Measurements from ENCODE around the gene ANK2.

DNA sequence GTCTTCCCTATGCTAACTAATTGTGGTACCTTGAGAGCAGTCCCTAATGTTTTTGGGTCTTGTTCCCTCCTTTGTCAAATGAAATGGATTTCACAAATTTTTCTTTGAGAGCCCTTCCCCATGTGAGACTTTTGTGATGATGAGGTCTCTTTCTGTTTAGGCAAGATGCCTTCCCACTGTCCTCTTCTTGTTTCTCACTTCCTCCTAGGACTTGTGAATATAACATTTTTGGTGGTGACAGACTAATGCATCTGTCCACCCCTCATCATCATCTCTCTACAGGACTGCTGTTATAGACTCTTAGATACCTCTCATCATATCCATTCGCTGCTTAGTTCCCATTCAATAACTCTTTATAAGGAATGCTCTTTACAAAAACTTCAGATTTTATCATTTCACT lies 8.7 kb upstream of the ANK2 start:
- TF ChIP-seq, protein P1, sequence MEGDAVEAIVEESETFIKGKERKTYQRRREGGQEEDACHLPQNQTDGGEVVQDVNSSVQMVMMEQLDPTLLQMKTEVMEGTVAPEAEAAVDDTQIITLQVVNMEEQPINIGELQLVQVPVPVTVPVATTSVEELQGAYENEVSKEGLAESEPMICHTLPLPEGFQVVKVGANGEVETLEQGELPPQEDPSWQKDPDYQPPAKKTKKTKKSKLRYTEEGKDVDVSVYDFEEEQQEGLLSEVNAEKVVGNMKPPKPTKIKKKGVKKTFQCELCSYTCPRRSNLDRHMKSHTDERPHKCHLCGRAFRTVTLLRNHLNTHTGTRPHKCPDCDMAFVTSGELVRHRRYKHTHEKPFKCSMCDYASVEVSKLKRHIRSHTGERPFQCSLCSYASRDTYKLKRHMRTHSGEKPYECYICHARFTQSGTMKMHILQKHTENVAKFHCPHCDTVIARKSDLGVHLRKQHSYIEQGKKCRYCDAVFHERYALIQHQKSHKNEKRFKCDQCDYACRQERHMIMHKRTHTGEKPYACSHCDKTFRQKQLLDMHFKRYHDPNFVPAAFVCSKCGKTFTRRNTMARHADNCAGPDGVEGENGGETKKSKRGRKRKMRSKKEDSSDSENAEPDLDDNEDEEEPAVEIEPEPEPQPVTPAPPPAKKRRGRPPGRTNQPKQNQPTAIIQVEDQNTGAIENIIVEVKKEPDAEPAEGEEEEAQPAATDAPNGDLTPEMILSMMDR (IDR thresholded peaks at IDR 0.05) = no peak
- TF ChIP-seq POLR2AphosphoS5 (IDR thresholded peaks at IDR 0.05) (no peak), POLR2A (IDR thresholded peaks at IDR 0.05) (no peak)
